T-helper 1 cell (primary cell): ENCODE data around the gene ABCD4.
"Not testable (repeated sequence)": the region's sequence is repeated elsewhere in the genome, so short reads cannot be mapped to it uniquely, and the experiment has no call there.

Experiments used
- DNase-seq, 5 donors: peaks; one replicate each; pipeline ENCODE4 v3.0.0-alpha.2; 2012 to 2020
- total RNA-seq, 4 donors: gene quantifications; one replicate each; lab custom pipeline; 2026; lab: John Stamatoyannopoulos, UW

The ABCD4 gene
- total RNA-seq: 31.2 to 60.8 (median 59.0) reads per million in 4 donors

GRCh38 chr14:74302634-74303569, at the start of gene ABCD4:
Gene ABCD4, minus strand, starts transcription at chr14:74302934. Its CDS starts 22 bp downstream, at chr14:74302912.
- peak; percentile 53 to 90 (median 67) for DNase-seq

GRCh38 chr14:74350928-74351323, 48.2 kb upstream of the ABCD4 start:
- no peak for DNase-seq

- no peak for DNase-seq
Measured at GRCh38 chr14:74350211-74350927, 47.6 kb upstream of the ABCD4 start.

GRCh38 chr14:74349757-74350156, 47.0 kb upstream of the ABCD4 start:
- no peak for DNase-seq

GRCh38 chr14:74348735-74349463, 46.2 kb upstream of the ABCD4 start:
- no peak for DNase-seq

GRCh38 chr14:74348241-74348734, 45.6 kb upstream of the ABCD4 start, which contains the start of gene VRTN:
Gene VRTN, plus strand, starts transcription at chr14:74348471. Its CDS starts 8,313 bp downstream, at chr14:74356784.
- DNase-seq: no peak

- DNase-seq: no peak
Measured at GRCh38 chr14:74347795-74348100, 45.0 kb upstream of the ABCD4 start.

GRCh38 chr14:74347097-74347794, 44.5 kb upstream of the ABCD4 start:
- DNase-seq: no peak

- no peak for DNase-seq
Measured at GRCh38 chr14:74346341-74346740, 43.6 kb upstream of the ABCD4 start.

- DNase-seq: no peak
Measured at GRCh38 chr14:74333909-74334308, 31.2 kb upstream of the ABCD4 start.

GRCh38 chr14:74329950-74330552, 27.3 kb upstream of the ABCD4 start:
- not testable (repeated sequence) for DNase-seq

GRCh38 chr14:74326369-74327152, 23.8 kb upstream of the ABCD4 start:
- no peak for DNase-seq

- no peak for DNase-seq
Measured at GRCh38 chr14:74325446-74325845, 22.7 kb upstream of the ABCD4 start.

GRCh38 chr14:74324931-74325361, 22.2 kb upstream of the ABCD4 start:
- no peak for DNase-seq

GRCh38 chr14:74314576-74314975, 11.8 kb upstream of the ABCD4 start:
- no peak for DNase-seq

- no peak for DNase-seq
Measured at GRCh38 chr14:74313601-74314000, 10.9 kb upstream of the ABCD4 start.

- no peak for DNase-seq
Measured at GRCh38 chr14:74312161-74312560, 9.4 kb upstream of the ABCD4 start.

GRCh38 chr14:74309125-74310022, 6.6 kb upstream of the ABCD4 start:
- no peak for DNase-seq

GRCh38 chr14:74308695-74309094, 6.0 kb upstream of the ABCD4 start:
- no peak for DNase-seq

GRCh38 chr14:74302152-74302628, 544 bp downstream of the ABCD4 start:
- DNase-seq: peak in 1 of 5 donors; percentile 61
